B cell (primary cell): ENCODE measurements around the gene GPC3. TPM values are rescaled to one million over a fixed set of nuclear protein-coding genes. Genes with fewer than 3 reads are reported as not detected.

Experiments used
- ATAC-seq: fragments of 200-7000 bp; cut with Tn5 transposase; one replicate; pipeline ENCODE4 v1.10.0; 2021; ENCODE audit warnings: low read depth, mild to moderate bottlenecking, moderate number of reproducible peaks, moderate library complexity
- CTCF ChIA-PET: fragments of 350-600 bp; sonication (Branson Sonifier 250); formaldehyde crosslinking; loops from one replicate; lab custom pipeline; 2021; ENCODE audit warnings: antibody characterized with exemption, inconsistent platforms; lab: Charles Lee
- POLR2A ChIA-PET: fragments of 350-600 bp; sonication (Branson Sonifier 250); formaldehyde crosslinking; loops from one replicate; lab custom pipeline; 2021; ENCODE audit warnings: antibody characterized with exemption; lab: Charles Lee
- DNase-seq: peaks from one replicate; pipeline ENCODE4 v3.0.0; 2013
- H2AFZ ChIP-seq: 2 replicates; pipeline ENCODE4 v1.6.1; 2012; ENCODE audit warnings: mild to moderate bottlenecking, low read depth, low read length; ENCODE audit not compliant: insufficient read depth, poor library complexity, severe bottlenecking
- H3K27ac ChIP-seq, 2 donors: 1 replicate in 1 of 2; 2 replicates in 1 of 2; pipeline ENCODE4 v1.5.1; 2012 to 2013; ENCODE audit warnings: low read length in 2 of 2, mild to moderate bottlenecking in 2 of 2, moderate library complexity in 1 of 2
- H3K27me3 ChIP-seq, 4 experiments: fragments of 200-600 bp in 1 of 4; sonication (generic) in 1 of 4; replicated peaks in 1 of 4; 1 replicate in 2 of 4; 2 replicates in 2 of 4; pipeline versions ENCODE4 v1.6.1 to v1.7.0; 2013 to 2016; ENCODE audit warnings: low read length in 3 of 4, mild to moderate bottlenecking in 2 of 4, mixed read lengths in 1 of 4, moderate library complexity in 1 of 4; ENCODE audit not compliant: insufficient read depth in 4 of 4, control insufficient read depth in 3 of 4; ENCODE audit errors: control extremely low read depth in 1 of 4
- H3K36me3 ChIP-seq, 2 experiments: replicated peaks in 1 of 2; 1 replicate in 1 of 2; 2 replicates in 1 of 2; pipeline versions ENCODE4 v1.6.1 to v1.7.1; 2013; ENCODE audit warnings: low read length in 1 of 2; ENCODE audit not compliant: insufficient read depth in 2 of 2, control insufficient read depth in 1 of 2; ENCODE audit errors: control extremely low read depth in 1 of 2, extremely low read depth in 1 of 2
- H3K4me1 ChIP-seq, 2 donors: fragments of 200-600 bp in 1 of 2; sonication (generic) in 1 of 2; 1 replicate in 1 of 2; 2 replicates in 1 of 2; pipeline versions ENCODE4 v1.5.1 to v1.6.1; 2013 to 2017; ENCODE audit warnings: low read length in 2 of 2; ENCODE audit not compliant: control insufficient read depth in 2 of 2, insufficient read depth in 2 of 2
- H3K4me2 ChIP-seq: replicated peaks from 2 replicates; pipeline ENCODE3; 2012; ENCODE audit warnings: mild to moderate bottlenecking, low read depth, low read length; ENCODE audit not compliant: poor library complexity, severe bottlenecking
- H3K4me3 ChIP-seq, 5 experiments: fragments of 200-600 bp in 1 of 5; sonication (generic) in 1 of 5; 1 replicate in 3 of 5; 2 replicates in 2 of 5; pipeline versions ENCODE4 v1.5.1 to v1.7.0; 2011 to 2016; ENCODE audit warnings: low read length in 4 of 5, mild to moderate bottlenecking in 4 of 5, low read depth in 2 of 5, control low read depth in 1 of 5, moderate library complexity in 1 of 5; ENCODE audit not compliant: insufficient read depth in 1 of 5; ENCODE audit errors: control extremely low read depth in 1 of 5, extremely low read depth in 1 of 5
- H3K79me2 ChIP-seq: fragments of 200-600 bp; sonication (generic); one replicate; pipeline ENCODE4 v1.6.0; 2016; ENCODE audit warnings: low read length; ENCODE audit not compliant: control insufficient read depth, insufficient read depth
- H3K9ac ChIP-seq: fragments of 200-600 bp; sonication (generic); 2 replicates; pipeline ENCODE4 v1.6.1; 2017; ENCODE audit warnings: mild to moderate bottlenecking, low read length, moderate library complexity
- H3K9me3 ChIP-seq, 3 donors: one replicate each; pipeline versions ENCODE4 v1.6.1 to v1.7.1; 2013; ENCODE audit warnings: low read length in 2 of 3; ENCODE audit not compliant: control insufficient read depth in 2 of 3, insufficient read depth in 1 of 3; ENCODE audit errors: control extremely low read depth in 1 of 3
- H4K20me1 ChIP-seq: 2 replicates; pipeline ENCODE4 v1.6.0; 2012; ENCODE audit warnings: mild to moderate bottlenecking, low read length; ENCODE audit not compliant: insufficient read depth, control insufficient read depth, poor library complexity, severe bottlenecking
- H3K27ac Mint-ChIP-seq: one replicate; pipeline ENCODE4 v1.8.0; 2021; ENCODE audit warnings: mixed read lengths
- H3K27me3 Mint-ChIP-seq: one replicate; pipeline ENCODE4 v1.8.0; 2021; ENCODE audit warnings: mixed read lengths
- H3K4me1 Mint-ChIP-seq: one replicate; pipeline ENCODE4 v1.8.0; 2021; ENCODE audit warnings: mixed read lengths
- H3K4me3 Mint-ChIP-seq: one replicate; pipeline ENCODE4 v1.8.0; 2021; ENCODE audit warnings: mixed read lengths
- H3K9me3 Mint-ChIP-seq: one replicate; pipeline ENCODE4 v1.8.0; 2022; ENCODE audit warnings: mixed read lengths; ENCODE audit not compliant: insufficient read depth
- CTCF ChIP-seq: fragments of 200-600 bp; IDR thresholded peaks from one replicate; pipeline ENCODE4 v1.8.0; 2022; ENCODE audit warnings: antibody characterized with exemption, mild to moderate bottlenecking
- EZH2 ChIP-seq: IDR thresholded peaks from 2 replicates; pipeline ENCODE4 v1.6.1; 2012; ENCODE audit warnings: borderline replicate concordance, low read depth, mild to moderate bottlenecking, moderate library complexity, low read length; ENCODE audit not compliant: insufficient read depth, poor library complexity, severe bottlenecking
- WGBS: methylation state at CpG from one replicate; pipeline ENCODE4 v1.1.5; 2013; ENCODE audit warnings: missing lambda C conversion rate; ENCODE audit not compliant: insufficient coverage; 5-methylcytosine and 5-hydroxymethylcytosine counted together
- intact Hi-C: fragments of 100-400 bp; cut with micrococcal nuclease; formaldehyde crosslinking; loops from one replicate; pipeline ENCODE4 v1.10.0; 2022
- polyA plus RNA-seq: library from polyadenylated mRNA; depleted of rRNA; stranded (reverse); fragments of >200 nt; gene quantifications from 2 replicates; pipeline ENCODE4 v1.2.3, GENCODE V29; 2012
- total RNA-seq, 2 donors: library from RNA; stranded (reverse); fragments of 120-200 nt in 1 of 2; gene quantifications; 1 replicate in 1 of 2; 2 replicates in 1 of 2; pipeline versions ENCODE4 v1.2.3 to v1.2.4, GENCODE V29; 2013 to 2022

The GPC3 gene
- total and polyA plus RNA-seq, 2 donors (not counting 1 experiment from before 2014, with no cell fraction given): not detected

GRCh38 chrX:133660281-133660680, 325.1 kb downstream of the GPC3 start:
- no peak for TF ChIP-seq EZH2
- TF ChIP-seq CTCF: no peak
- H3K27ac Mint-ChIP-seq: no peak overlapping the region
- H3K4me3 Mint-ChIP-seq: no peak overlapping the region
- H3K27me3 Mint-ChIP-seq: no peaks in the 10 kb centered on the region
- Histone ChIP-seq H4K20me1 (no peaks in the 10 kb centered on the region), H3K9me3 (no peaks in the 10 kb centered on the region), H3K27ac (no peak overlapping the region), H3K79me2 (no peaks in the 10 kb centered on the region), H3K4me3 (no peak overlapping the region), H3K4me2 (no peak overlapping the region), H3K4me1 (no peaks in the 10 kb centered on the region), H2AFZ (no peak overlapping the region), H3K9ac (no peak overlapping the region), H3K36me3 (no peaks in the 10 kb centered on the region), H3K27me3 (no peaks in the 10 kb centered on the region)
- intact Hi-C loops: no loop called here
- no peaks in the 10 kb centered on the region for H3K4me1 Mint-ChIP-seq
- DNase-seq (no peak), ATAC-seq (no peak)
- ChIA-PET POLR2A (no interaction called here), CTCF (no interaction called here)
- H3K9me3 Mint-ChIP-seq: no peaks in the 10 kb centered on the region

- H3K27me3 ChIP-seq: no peaks in the 10 kb centered on the region
- no peak for ATAC-seq
- H3K36me3 ChIP-seq: no peaks in the 10 kb centered on the region
- H3K27ac Mint-ChIP-seq: no peak overlapping the region
- H3K9me3 Mint-ChIP-seq: no peaks in the 10 kb centered on the region
- H3K4me3 Mint-ChIP-seq: no peak overlapping the region
- no peak overlapping the region for H3K9ac ChIP-seq
- ChIA-PET CTCF (no interaction called here), POLR2A (no interaction called here)
- H3K27ac ChIP-seq: no peak overlapping the region
- intact Hi-C loops: no loop called here
- H3K4me1 Mint-ChIP-seq: no peaks in the 10 kb centered on the region
- no peak overlapping the region for H3K4me2 ChIP-seq
- H3K4me3 ChIP-seq: no peak overlapping the region
- H2AFZ ChIP-seq: no peak overlapping the region
- no peaks in the 10 kb centered on the region for H3K4me1 ChIP-seq
- no peaks in the 10 kb centered on the region for H3K9me3 ChIP-seq
- no CpG with 5 or more reads among the region's 3 CpGs for WGBS
- no peaks in the 10 kb centered on the region for H3K79me2 ChIP-seq
- H3K27me3 Mint-ChIP-seq: no peaks in the 10 kb centered on the region
- no peak for TF ChIP-seq CTCF
- TF ChIP-seq EZH2: no peak
- H4K20me1 ChIP-seq: no peaks in the 10 kb centered on the region
- no peak for DNase-seq
Measured at GRCh38 chrX:133658293-133658911, 327.0 kb downstream of the GPC3 start.
